Muscle of back (tissue), 11 donors: Measurements from ENCODE around the gene TMEM86A. TPM values are rescaled to one million over a fixed set of nuclear protein-coding genes. Genes with fewer than 3 reads are reported as not detected.

Experiments
- DNase-seq, 3 donors: peaks; one replicate each; pipeline versions ENCODE4 v3.0.0 to v3.0.0-alpha.2; 2013
- polyA plus RNA-seq, 10 donors: library from polyadenylated mRNA; unstranded; fragments of 120-200 nt; gene quantifications; one replicate each; pipeline ENCODE4 v1.2.1, GENCODE V29; 2013; ENCODE audit not compliant: insufficient read length in 10 of 10

Gene TMEM86A
- polyA plus RNA-seq, 10 donors = 1.8 to 3.6 (median 3.0) TPM

- no peak for DNase-seq
Measured at GRCh38 chr11:18722293-18722637, 23.7 kb downstream of the TMEM86A start.

GRCh38 chr11:18723991-18724390, 25.4 kb downstream of the TMEM86A start:
- DNase-seq = no peak

- peak in 1 of 3 donors; percentile 18 for DNase-seq
Measured at GRCh38 chr11:18726040-18726439, 27.5 kb downstream of the TMEM86A start, which contains the start of gene IGSF22. TSS of gene IGSF22 (minus strand) at chr11:18726188. CDS start at chr11:18724236, 1,952 bp downstream.

- peak in 2 of 3 donors; percentile 45 to 65 for DNase-seq
Measured at GRCh38 chr11:18727479-18728236, 29.1 kb downstream of the TMEM86A start.

- DNase-seq = no peak
Measured at GRCh38 chr11:18728658-18729057, 30.1 kb downstream of the TMEM86A start.

GRCh38 chr11:18729426-18729825, 30.8 kb downstream of the TMEM86A start:
- DNase-seq = no peak

GRCh38 chr11:18730020-18730419, 31.4 kb downstream of the TMEM86A start:
- no peak for DNase-seq

- no peak for DNase-seq
Measured at GRCh38 chr11:18731441-18731840, 32.9 kb downstream of the TMEM86A start.

GRCh38 chr11:18731949-18732821, 33.6 kb downstream of the TMEM86A start:
- peak; percentile 34 to 76 (median 66) for DNase-seq

GRCh38 chr11:18733202-18733601, 34.6 kb downstream of the TMEM86A start:
- DNase-seq = no peak

- DNase-seq = no peak
Measured at GRCh38 chr11:18736590-18737148, 38.1 kb downstream of the TMEM86A start.

GRCh38 chr11:18737642-18738041, 39.1 kb downstream of the TMEM86A start:
- no peak for DNase-seq

GRCh38 chr11:18739685-18740084, 41.1 kb downstream of the TMEM86A start:
- no peak for DNase-seq

- DNase-seq = no peak
Measured at GRCh38 chr11:18741783-18742182, 43.2 kb downstream of the TMEM86A start.

GRCh38 chr11:18743365-18743764, 44.8 kb downstream of the TMEM86A start:
- no peak for DNase-seq

GRCh38 chr11:18743900-18744514, 45.4 kb downstream of the TMEM86A start:
- no peak for DNase-seq

GRCh38 chr11:18745251-18745650, 46.7 kb downstream of the TMEM86A start:
- no peak for DNase-seq

GRCh38 chr11:18748766-18749365, 50.3 kb downstream of the TMEM86A start:
- no peak for DNase-seq

GRCh38 chr11:18749681-18750319, 51.2 kb downstream of the TMEM86A start:
- no peak for DNase-seq

GRCh38 chr11:18750944-18751343, 52.4 kb downstream of the TMEM86A start:
- DNase-seq = no peak

GRCh38 chr11:18752502-18752901, 53.9 kb downstream of the TMEM86A start:
- DNase-seq = no peak
